Adrenal gland (tissue), 12 donors: Measurements from ENCODE around the gene TTYH2. TPM values are rescaled to one million over a fixed set of nuclear protein-coding genes. Genes with fewer than 3 reads are reported as not detected.

Experiments
- DNase-seq, 7 donors: peaks; one replicate each; pipeline ENCODE4 v3.0.0-alpha.2; 2019 to 2020
- H3K27ac ChIP-seq, 5 donors: fragments of 200-600 bp; sonication (generic) in 4 of 5; 1 replicate in 3 of 5; 2 replicates in 2 of 5; pipeline versions ENCODE4 v1.5.1 to v1.8.0; 2016 to 2020; ENCODE audit warnings: mild to moderate bottlenecking in 1 of 5
- H3K27me3 ChIP-seq: fragments of 200-600 bp; 2 replicates; pipeline ENCODE4 v1.8.0; 2021
- H3K36me3 ChIP-seq, 2 donors: fragments of 200-600 bp; replicated peaks in 1 of 2; 1 replicate in 1 of 2; 2 replicates in 1 of 2; pipeline versions ENCODE4 v1.5.1 to v1.8.0; 2018 to 2022
- H3K4me1 ChIP-seq, 2 donors: fragments of 200-600 bp; replicated peaks in 1 of 2; 1 replicate in 1 of 2; 2 replicates in 1 of 2; pipeline versions ENCODE4 v1.5.1 to v1.8.0; 2018 to 2021
- H3K4me3 ChIP-seq, 4 donors: fragments of 200-600 bp; sonication (generic) in 3 of 4; one replicate each; pipeline ENCODE4 v1.5.1; 2016 to 2018
- H3K9me3 ChIP-seq, 3 donors: fragments of 200-600 bp; sonication (generic) in 1 of 3; replicated peaks in 1 of 3; 1 replicate in 2 of 3; 2 replicates in 1 of 3; pipeline versions ENCODE4 v1.5.1 to v1.8.0; 2016 to 2021
- POLR2A ChIP-seq, 2 donors: fragments of 450-650 bp; IDR thresholded peaks; one replicate each; pipeline ENCODE4 v1.6.1; 2017; ENCODE audit warnings: antibody characterized with exemption in 2 of 2, mild to moderate bottlenecking in 2 of 2, moderate library complexity in 1 of 2
- WGBS, 4 donors: extraction: QIAGEN DNeasy Blood & Tissue Kit in 2 of 4; methylation state at CpG; one replicate each; pipeline versions ENCODE4 v1.1.5 to v1.1.7; 2013 to 2017; 5-methylcytosine and 5-hydroxymethylcytosine counted together
- intact Hi-C, 2 donors: fragments of 100-400 bp; cut with DNase I; formaldehyde crosslinking; loops; one replicate each; pipeline versions ENCODE4 v1.14.1 to v1.15.0; 2022 to 2023
- polyA plus RNA-seq, 3 donors: library from polyadenylated mRNA; stranded (reverse); fragments of 200-250 nt in 2 of 3; fragments of 350-450 nt in 1 of 3; fragmentation: Illumina TruSeq in 1 of 3; extraction: RNeasy Lipid Tissue Mini Kit (QIAGEN cat#74804) in 1 of 3; gene quantifications; one replicate each; pipeline ENCODE4 v1.2.3, GENCODE V29; 2013 to 2014
- total RNA-seq, 9 donors: library from RNA; depleted of rRNA in 4 of 9; stranded (reverse); fragments of >200 nt in 4 of 9; fragments of 120-200 nt in 1 of 9; fragmentation: NEBNext Ultra II Directional in 1 of 9; extraction: Animal tissue kit (Norgen Biotek cat#: 25700) in 1 of 9; gene quantifications; one replicate each; pipeline versions ENCODE4 v1.1.0 to v1.2.4, GENCODE V29; 2013 to 2023
- TF ChIP-seq, protein P1 (sequence below), 6 experiments: fragments of 450-650 bp in 4 of 6; fragments of 200-600 bp in 2 of 6; sonication (generic) in 1 of 6; IDR thresholded peaks; 1 replicate in 5 of 6; 2 replicates in 1 of 6; pipeline versions ENCODE4 v1.5.1 to v1.8.0; 2016 to 2021; ENCODE audit warnings: antibody characterized with exemption in 6 of 6, mild to moderate bottlenecking in 2 of 6, moderate library complexity in 1 of 6
- donor health status: healthy with polysubstance abuse.
- donor health status: Bipolar disorder and iron deficiency.
- donor health status: DM: yes; HTN: yes; CAD: no.
- donor health status: DM: no; HTN: no; CAD: no.
- donor health status: DM: no; HTN: no; CAD: no.
- donor health status: DM: yes; HTN: yes; CAD: no.

Gene TTYH2
- total and polyA plus RNA-seq, 12 donors = 2.9 to 40.5 (median 7.8) TPM

DNA sequence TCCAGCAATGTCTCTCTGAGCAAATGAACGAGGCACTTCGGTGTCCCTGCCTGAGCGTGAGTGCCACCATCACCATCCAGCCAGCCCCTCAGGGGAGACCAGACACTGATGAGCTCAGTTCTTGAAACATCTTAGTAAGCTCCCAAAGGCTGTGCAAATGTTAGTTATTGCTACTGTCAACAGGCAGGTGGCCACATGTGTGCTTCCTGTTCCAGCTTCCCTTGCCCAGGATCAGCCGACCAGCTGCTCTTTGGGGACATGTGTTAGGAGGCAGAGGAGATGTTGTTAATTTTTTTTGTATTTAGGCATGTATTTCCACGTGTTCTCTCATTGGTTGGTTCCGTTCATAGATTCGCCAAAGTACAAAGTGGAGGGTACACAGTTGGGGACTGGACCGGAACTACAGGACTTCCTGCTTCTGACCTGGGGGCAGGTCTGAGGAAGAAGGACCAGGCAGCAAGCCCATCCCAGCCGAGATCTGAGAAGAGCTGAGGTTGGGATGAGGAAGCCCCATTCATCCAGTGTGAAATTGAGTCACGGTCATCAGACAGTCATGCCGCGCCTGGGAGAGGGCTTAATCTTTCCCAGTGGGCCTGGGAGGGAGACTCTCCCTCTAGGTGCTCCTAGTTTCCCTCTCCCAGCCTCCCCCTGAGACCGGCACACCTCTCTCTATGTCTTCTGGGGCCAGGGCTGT lies 3.8 kb downstream of the TTYH2 start:
- H3K4me1 ChIP-seq = peaks cover 6 to 9% of the 10 kb centered on the region in 2 donors
- WGBS, 4 donors = 68 to 78% (median 77%) methylated on average over 11 to 13 of the region's 13 CpGs

GRCh38 chr17:74217888-74218287 lies 4.5 kb downstream of the TTYH2 start:
- H3K27me3 ChIP-seq = no peaks in the 10 kb centered on the region
- no peak for TF ChIP-seq POLR2A (IDR thresholded peaks at IDR 0.05)
- TF ChIP-seq, protein P1, sequence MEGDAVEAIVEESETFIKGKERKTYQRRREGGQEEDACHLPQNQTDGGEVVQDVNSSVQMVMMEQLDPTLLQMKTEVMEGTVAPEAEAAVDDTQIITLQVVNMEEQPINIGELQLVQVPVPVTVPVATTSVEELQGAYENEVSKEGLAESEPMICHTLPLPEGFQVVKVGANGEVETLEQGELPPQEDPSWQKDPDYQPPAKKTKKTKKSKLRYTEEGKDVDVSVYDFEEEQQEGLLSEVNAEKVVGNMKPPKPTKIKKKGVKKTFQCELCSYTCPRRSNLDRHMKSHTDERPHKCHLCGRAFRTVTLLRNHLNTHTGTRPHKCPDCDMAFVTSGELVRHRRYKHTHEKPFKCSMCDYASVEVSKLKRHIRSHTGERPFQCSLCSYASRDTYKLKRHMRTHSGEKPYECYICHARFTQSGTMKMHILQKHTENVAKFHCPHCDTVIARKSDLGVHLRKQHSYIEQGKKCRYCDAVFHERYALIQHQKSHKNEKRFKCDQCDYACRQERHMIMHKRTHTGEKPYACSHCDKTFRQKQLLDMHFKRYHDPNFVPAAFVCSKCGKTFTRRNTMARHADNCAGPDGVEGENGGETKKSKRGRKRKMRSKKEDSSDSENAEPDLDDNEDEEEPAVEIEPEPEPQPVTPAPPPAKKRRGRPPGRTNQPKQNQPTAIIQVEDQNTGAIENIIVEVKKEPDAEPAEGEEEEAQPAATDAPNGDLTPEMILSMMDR (IDR thresholded peaks at IDR 0.05) = no peak
- no peaks in the 10 kb centered on the region for H3K9me3 ChIP-seq
- H3K4me3 ChIP-seq = no peak overlapping the region
- 83 to 96% (median 95%) methylated on average over 2 of the region's 2 CpGs for WGBS, 4 donors
- intact Hi-C loops = loop anchor here in 1 of 2 donors (10.0 kb wide), 2 partner anchors 57 to 147 kb away; partner anchors contain the start of genes BTBD17, DNAI2 and GPR142
- DNase-seq = no peak
- H3K4me1 ChIP-seq = peaks cover 0 to 2% of the 10 kb centered on the region in 2 donors
- H3K27ac ChIP-seq = no peak overlapping the region
- no peaks in the 10 kb centered on the region for H3K36me3 ChIP-seq

More for the DNA sequence above, 3.8 kb downstream of the TTYH2 start:
- Histone ChIP-seq H3K9me3 (no peaks in the 10 kb centered on the region), H3K27me3 (no peaks in the 10 kb centered on the region), H3K4me3 (no peak overlapping the region), H3K27ac (no peak overlapping the region), H3K36me3 (no peaks in the 10 kb centered on the region)
- no peak for TF ChIP-seq POLR2A (IDR thresholded peaks at IDR 0.05)
- TF ChIP-seq, protein P1 (IDR thresholded peaks at IDR 0.05) = no peak
- intact Hi-C loops = loop anchor here in 1 of 2 donors (10.0 kb wide), 2 partner anchors 58 to 148 kb away; partner anchors contain the start of genes BTBD17, DNAI2 and GPR142
- DNase-seq = no peak

DNA sequence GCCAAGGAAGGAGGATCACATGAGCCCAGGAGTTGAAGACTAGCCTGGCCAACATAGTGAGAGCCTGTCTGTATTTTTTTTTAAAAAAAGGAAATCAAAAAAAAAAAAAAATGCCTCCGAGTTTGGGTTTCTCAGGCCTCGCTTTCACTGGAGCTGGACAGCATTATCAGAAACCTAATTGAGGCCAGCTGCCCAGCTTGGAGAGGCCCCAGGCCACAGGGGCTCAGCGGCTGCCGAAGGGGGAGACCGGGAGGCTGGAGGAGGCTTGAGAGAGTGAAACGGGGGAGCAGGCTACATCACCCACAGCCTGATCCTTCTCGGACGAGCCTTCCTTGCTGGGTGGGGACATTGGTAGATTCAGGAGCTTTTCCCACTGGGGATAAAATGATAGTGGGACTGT lies 5.1 kb downstream of the TTYH2 start:
- H3K27ac ChIP-seq = no peak overlapping the region
- DNase-seq = no peak
- H3K4me3 ChIP-seq = no peak overlapping the region
- H3K4me1 ChIP-seq = no peaks in the 10 kb centered on the region
- H3K9me3 ChIP-seq = no peaks in the 10 kb centered on the region
- intact Hi-C loops = loop anchor here in 1 of 2 donors (10.0 kb wide), 2 partner anchors 56 to 146 kb away; partner anchors contain the start of genes BTBD17, DNAI2 and GPR142
- no peaks in the 10 kb centered on the region for H3K36me3 ChIP-seq
- TF ChIP-seq, protein P1 (IDR thresholded peaks at IDR 0.05) = no peak
- no peak for TF ChIP-seq POLR2A (IDR thresholded peaks at IDR 0.05)
- WGBS, 4 donors = 68 to 92% (median 76%) methylated on average over 8 of the region's 8 CpGs
- no peaks in the 10 kb centered on the region for H3K27me3 ChIP-seq

DNA sequence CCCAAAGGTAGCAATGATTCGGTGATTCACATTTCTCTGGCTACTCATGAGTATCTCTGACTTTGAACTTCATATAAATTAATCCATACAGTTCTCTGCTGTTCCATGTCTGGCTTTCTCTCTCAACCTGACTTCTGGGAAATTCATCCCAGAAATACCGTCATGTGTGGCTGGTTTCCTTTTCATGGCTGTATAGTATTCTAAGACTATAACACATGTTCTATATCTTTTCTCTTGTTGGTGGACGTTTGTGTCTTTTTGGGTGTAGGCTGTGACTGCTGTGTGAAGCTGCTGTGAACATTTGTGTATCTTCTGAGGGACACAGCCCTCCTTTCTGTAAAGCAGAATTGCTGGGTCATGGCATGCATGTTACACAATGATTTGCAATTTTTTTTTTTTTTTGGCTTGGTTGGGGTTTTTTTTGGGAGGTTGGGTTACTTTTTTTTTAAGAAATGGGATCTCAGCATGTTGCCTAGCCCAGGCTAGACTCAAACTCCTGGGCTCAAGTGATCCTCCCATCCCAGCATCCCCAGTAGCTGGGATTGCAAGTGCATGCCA lies 6.3 kb downstream of the TTYH2 start:
- WGBS, 4 donors = 81 to 87% (median 82%) methylated on average over 3 of the region's 3 CpGs
- Histone ChIP-seq H3K27ac (no peak overlapping the region), H3K27me3 (no peaks in the 10 kb centered on the region), H3K9me3 (no peaks in the 10 kb centered on the region), H3K4me3 (no peak overlapping the region), H3K4me1 (no peaks in the 10 kb centered on the region), H3K36me3 (no peaks in the 10 kb centered on the region)
- TF ChIP-seq, protein P1 (IDR thresholded peaks at IDR 0.05) = no peak
- TF ChIP-seq POLR2A (IDR thresholded peaks at IDR 0.05) = no peak
- DNase-seq = no peak
- intact Hi-C loops = loop anchor here in 1 of 2 donors (10.0 kb wide), 2 partner anchors 55 to 145 kb away; partner anchors contain the start of genes BTBD17, DNAI2 and GPR142
